Activated CD4-positive, alpha-beta T cell treated with anti-CD3 and anti-CD28 coated beads for 24 hours (primary cell): ENCODE results near the gene LRP10.
"Not testable (repeated sequence)": the region's sequence is repeated elsewhere in the genome, so short reads cannot be mapped to it uniquely, and the experiment has no call there.

ENCODE experiments used
- DNase-seq, 2 donors: peaks; one replicate each; pipeline ENCODE4 v3.0.0-alpha.2; 2020; ENCODE audit warnings: low read depth in 2 of 2

Gene LRP10, protein sequence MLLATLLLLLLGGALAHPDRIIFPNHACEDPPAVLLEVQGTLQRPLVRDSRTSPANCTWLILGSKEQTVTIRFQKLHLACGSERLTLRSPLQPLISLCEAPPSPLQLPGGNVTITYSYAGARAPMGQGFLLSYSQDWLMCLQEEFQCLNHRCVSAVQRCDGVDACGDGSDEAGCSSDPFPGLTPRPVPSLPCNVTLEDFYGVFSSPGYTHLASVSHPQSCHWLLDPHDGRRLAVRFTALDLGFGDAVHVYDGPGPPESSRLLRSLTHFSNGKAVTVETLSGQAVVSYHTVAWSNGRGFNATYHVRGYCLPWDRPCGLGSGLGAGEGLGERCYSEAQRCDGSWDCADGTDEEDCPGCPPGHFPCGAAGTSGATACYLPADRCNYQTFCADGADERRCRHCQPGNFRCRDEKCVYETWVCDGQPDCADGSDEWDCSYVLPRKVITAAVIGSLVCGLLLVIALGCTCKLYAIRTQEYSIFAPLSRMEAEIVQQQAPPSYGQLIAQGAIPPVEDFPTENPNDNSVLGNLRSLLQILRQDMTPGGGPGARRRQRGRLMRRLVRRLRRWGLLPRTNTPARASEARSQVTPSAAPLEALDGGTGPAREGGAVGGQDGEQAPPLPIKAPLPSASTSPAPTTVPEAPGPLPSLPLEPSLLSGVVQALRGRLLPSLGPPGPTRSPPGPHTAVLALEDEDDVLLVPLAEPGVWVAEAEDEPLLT

DNA sequence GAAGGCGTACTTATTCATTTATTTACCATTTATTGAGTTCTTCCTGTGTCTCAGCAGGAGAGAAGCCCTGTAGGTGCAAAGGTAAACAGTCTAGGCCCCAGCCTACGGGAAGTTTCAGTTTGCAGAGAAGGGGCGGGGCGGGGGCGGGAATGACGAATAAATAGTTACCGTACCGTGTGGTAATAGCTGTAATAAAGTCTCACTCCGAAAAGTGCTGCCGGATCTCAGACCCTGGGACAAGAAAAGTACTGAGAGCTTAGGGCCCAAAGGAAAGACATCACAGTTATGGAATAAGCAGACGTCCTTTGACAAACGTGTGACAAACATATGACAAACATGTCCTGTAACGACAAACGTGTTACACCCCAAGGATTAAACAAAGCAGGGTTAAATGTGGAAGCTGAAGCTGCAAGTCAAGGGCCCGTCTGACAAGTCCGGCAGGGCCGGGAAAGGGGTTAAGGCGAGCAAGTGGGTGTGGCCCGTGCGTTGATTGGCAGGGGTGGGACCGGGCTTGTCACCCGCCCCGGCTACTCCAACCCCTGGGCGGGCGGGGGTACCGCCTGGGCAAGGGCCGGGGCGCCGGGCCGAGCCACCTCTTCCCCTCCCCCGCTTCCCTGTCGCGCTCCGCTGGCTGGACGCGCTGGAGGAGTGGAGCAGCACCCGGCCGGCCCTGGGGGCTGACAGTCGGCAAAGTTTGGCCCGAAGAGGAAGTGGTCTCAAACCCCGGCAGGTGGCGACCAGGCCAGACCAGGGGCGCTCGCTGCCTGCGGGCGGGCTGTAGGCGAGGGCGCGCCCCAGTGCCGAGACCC, at the start of gene LRP10:
Gene LRP10, plus strand, starts transcription at position 517 of the 809 bp plus-strand sequence. CDS start 564 bp downstream, outside the sequence.
- peak; percentile 52 to 69 for DNase-seq

DNA sequence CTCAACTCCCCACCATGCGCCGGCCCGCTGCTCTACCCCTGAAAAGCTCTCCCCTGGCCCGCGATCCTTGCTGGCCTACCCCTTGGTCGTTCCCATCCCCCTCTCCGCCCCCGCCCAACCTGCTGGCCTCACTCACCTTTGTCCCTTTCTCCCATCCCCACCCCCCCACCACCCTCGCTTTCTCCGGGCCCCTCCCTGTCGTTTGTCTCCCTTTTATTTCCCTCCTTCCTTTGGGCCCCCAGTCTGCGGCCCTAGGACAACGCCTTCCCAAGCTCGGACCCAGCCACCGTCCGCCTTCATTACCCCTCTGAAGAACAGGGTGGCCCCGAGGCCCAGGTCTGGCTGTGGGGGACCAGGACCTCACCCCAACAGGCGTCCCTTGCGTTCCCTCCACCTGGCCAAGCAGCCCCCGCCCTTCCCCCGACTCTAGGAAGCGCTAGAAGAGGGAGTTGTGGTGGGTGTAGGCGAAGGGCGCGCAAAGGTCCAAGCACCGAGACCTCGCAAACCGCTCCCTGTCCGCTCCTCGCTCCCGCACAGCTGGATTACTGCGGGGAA, 49.4 kb upstream of the LRP10 start:
- no peak for DNase-seq

DNA sequence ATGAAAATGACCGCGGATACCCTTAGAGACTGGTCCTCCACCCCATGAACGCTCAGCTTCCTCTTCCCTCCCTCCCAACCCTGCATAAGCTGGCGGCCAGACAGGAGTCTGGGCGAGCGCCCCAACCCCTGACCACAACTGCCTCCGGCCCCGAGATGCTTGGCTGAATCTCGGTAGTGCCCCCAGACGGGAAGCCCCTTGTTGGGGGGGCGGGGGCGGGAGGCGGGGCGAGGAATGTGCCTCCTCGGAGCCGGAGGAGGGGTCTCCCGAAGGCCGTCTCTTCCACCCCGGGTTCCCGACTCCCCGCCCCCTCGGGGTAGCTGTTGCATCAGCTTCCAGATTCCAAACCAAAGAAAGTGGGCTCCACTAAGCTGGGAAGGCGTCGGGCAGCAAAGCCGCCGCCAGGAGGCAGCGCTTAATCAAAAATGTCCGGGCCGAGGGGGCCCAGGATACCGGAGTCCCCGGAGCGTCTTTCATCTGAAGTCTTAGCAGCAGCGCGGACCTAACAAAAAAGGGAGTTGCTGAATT, 48.9 kb upstream of the LRP10 start:
- peak; percentile 47 to 61 for DNase-seq

DNA sequence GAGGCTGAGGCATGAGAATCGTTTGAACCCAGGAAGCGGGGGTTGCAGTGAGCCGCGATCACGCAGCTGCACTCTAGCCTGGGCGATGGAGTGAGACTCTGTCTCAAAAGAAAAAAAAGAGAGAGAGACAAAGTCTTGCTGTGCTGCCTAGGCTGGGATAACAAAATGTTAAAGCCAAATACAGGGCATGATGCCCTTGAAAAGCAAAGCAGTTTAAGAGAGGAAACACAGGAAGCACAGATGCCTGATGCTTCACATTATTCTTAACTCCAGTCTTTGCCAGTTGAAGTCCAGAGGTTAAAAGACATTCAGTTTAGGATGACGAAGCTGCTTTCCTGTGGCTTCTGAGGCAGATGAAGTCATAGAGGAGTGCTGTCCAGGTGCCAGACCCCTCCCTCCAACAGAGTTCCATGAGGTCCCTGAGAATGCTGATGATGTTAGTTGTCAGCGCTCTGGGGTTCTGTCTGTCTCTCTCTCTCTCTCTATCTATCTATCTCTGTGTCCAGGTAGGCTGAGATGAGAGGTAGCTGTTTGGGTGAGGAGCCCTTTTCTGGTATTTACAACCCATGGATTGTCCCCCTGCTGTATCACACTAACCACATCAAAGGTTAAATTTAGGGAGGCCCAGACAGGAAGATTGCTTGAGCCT, 46.7 kb upstream of the LRP10 start:
- no peak for DNase-seq

DNA sequence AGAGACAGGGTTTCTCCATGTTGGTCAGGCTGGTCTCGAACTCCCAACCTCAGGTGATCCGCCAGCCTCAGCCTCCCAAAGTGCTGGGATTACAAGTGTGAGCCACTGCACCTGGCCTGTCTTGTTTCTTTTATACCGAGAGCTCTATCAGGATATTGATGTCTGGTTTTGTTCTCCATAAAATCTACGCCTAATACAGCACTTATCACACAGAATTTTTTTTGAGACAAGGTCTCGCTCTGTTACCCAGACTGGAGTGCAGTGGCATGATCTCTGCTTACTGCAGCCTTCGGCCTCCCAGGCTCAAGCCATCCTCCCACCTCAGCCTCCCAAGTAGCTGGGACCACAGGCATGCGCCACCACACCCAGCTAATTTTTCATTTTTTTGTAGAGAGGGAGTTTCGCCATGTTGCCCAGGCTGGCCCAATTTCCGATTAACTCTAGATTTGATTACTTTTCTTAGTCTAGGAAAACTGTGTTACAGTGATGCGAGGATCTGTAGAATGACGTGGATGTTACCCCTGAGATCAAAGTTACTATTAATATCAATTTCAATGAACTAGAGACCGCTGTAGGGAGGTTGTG, 42.4 kb upstream of the LRP10 start:
- DNase-seq = not testable (repeated sequence)

DNA sequence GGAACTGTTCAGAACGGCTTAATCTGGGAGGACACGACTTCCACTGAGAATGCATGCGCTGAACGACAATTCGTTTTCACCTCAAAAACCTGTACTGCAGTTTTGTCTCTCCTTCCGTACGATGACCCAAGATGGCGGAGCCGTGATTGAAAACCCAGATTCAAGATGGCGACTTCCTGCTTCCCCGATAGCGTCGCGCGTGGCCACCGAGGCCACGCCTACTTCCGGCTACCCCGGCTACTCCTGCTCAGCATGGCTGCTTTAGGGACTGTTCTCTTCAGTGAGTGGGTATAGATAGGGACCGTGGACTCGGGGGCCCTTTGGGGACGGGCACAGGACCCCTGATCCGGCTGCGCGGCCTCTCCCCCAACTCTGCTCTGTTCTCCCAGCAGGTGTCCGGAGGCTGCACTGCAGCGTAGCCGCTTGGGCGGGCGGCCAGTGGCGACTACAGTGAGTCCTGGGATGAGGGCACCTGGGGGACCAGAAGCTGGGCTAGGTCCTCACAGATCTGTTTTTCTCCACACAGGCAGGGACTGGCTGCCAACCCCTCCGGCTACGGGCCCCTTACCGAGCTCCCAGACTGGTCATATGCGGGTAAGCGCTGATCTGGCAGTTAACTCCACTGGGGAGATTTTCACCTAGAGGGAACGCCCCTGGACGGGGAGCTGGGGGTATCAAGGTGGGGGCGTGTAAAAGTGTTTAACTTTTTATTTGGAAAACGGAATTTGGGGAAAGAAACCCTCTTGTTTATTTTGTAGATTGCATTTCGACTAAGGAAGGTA, 41.7 kb upstream of the LRP10 start, which contains the start of gene MRPL52:
Gene MRPL52, plus strand, starts transcription at position 227 of the 782 bp plus-strand sequence. Its CDS starts 26 bp downstream, at position 253.
- DNase-seq = peak; percentile 84 to 86

DNA sequence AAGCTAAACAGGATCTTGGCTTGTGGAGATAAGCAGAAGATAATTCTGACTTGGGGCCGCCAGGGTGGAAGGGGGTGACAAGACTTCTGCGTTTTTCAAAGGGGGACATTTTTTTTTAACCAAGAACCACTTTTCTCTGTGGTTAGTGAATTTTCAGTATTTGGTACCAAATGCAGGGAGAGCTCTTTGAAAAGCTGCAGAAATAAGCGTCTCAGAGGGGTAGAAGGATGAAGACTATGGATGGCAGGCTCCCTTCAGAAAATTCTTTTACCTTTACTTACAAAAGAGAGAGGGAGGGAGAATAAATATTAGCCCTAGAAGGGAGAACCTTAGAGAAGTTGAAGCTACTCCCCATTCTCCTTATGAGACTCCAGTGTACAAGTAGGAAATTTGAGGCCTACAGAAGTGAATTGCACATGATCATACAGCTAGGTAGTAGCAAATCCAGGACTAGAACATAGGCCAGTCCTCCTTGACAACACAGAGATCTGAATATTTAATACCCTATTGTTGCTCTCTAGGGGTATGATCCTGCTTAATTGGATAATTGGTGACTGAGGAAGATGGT, 41.0 kb upstream of the LRP10 start:
- no peak for DNase-seq

DNA sequence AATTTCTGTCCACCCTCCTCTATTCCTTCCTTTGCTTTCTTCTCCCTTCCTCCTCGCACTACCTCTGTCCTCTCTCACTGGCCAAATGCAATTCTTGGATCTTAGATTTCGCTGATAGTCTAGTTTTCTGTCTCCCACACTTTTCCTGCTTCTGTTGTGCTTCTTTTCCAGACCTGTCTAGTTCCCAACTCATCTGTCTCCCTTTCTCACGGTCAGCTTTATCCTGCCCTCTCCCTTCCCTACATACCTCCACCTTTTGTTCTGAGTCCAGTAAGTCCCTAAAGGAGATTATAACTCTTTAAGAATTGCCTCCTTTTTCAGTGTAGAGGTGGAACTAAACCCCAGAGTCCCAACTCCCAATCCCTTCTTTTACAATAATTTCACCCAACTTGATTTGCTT, 36.0 kb upstream of the LRP10 start:
- no peak for DNase-seq

DNA sequence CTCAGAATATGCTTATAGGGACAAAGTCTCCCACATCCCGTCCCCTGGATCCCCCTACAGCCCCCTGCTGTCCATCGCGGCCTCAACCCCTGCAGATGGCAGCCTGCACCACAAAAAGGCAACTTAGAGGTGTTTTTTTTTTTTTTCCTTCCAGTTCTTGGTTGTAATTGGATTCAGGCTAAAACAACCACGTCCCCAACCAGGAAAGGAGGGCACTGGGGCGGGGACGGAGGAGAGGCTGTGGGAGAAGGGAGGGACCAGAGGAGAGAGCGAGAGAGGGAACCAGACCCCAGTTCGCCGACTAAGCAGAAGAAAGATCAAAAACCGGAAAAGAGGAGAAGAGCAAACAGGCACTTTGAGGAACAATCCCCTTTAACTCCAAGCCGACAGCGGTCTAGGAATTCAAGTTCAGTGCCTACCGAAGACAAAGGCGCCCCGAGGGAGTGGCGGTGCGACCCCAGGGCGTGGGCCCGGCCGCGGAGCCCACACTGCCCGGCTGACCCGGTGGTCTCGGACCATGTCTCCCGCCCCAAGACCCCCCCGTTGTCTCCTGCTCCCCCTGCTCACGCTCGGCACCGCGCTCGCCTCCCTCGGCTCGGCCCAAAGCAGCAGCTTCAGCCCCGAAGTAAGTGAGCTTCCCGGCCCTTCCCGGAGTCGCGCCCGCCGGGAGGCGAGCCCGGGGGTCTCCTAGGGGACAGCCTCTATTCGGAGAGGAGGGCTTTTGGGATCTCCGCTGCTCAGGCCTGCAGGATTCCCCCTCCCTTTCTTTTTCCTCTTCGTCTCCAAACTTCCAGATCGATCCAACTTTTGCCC, 35.0 kb upstream of the LRP10 start, which contains the start of gene MMP14:
Gene MMP14, plus strand, starts transcription at position 285 of the 813 bp plus-strand sequence. Its CDS starts 233 bp downstream, at position 518.
- no peak for DNase-seq

DNA sequence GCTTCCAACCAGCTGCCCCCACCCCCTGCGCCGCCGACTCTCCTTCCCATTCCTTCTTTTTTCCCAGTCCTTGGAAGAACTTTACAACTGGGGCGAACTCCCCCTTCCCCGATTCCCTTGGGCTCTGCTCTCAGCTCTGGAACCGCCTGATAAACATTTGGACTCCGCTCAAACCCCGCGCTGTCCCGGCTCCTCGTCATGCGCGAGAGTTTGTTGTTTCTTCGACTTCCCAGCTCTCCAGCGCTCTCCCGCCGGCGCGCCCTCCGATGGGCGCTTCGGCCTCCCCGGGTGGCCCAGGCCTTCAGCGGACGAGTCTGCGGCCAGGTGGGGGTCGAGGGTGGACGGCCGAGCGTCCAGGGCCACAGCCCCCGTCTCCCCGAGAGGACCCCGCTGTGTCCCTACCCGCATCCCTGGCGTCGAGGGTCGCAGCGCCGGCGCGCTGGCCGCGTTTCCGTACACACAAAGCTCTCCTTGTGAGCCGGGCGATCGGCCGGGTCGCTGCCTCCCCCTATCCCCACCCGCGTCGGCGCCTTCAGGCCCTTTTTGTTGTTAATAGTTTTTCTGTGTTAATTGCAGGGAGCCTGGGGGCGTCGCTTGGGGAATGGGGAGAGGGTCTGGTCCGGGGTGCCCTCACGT, 34.3 kb upstream of the LRP10 start:
- no peak for DNase-seq

DNA sequence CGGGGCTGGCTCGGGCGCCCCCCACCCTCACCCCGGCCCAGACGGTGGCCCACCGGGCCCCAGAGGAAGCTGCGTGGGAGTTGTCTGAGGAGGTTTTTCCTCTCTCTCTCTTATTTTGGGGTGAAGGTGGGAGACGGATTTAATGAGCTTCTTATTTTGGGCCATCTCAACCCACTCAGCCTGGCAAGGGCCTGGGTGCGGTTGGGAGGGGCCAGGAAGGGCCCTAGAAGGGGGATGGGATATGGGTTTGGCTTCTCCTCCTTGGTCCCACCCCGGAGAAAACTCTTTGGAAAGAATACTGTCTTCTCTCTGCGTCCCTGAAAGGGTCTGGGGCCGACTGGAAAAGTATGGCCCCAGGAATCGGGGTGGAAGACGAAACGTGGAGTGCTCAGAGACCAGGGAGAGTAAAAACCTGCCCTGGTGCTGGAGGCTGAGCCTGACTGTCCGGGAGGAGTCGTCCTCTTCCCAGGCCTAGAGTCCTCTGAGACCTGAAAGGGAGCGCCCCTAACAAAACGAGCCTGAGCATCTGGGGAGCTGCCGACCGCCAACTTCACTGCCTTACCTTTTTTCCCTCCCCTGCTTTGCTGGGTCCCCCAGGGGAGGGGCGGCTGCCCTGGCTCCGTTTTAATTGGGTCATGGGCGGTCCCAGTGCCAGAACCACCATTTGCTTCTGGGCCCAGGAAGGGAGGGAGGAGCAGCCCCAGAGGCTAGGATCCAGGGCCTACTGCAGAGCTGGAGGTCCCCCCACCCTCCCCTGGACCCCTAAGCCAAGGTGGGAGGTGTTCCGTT, 33.6 kb upstream of the LRP10 start:
- no peak for DNase-seq

DNA sequence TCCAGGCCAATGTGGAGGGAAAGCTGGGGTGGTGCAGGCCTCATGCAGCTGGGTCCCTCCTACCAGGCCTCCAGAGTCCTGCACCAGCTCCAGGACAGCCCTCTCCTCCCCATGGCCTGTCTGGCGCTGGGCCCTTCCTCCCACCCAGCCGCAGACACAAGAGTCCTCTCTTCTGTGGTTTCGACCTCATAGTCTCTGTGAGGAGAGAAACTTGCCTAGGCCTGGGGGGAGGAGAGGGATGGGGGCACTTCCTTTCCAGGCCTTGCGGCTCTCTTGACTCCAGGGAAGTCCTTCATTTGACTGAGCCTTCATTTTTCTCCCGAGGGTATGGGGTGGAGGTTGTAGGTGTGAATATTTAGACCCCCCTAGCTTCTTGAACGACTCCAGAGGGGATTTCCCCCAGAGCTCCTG, 32.9 kb upstream of the LRP10 start:
- DNase-seq = no peak

DNA sequence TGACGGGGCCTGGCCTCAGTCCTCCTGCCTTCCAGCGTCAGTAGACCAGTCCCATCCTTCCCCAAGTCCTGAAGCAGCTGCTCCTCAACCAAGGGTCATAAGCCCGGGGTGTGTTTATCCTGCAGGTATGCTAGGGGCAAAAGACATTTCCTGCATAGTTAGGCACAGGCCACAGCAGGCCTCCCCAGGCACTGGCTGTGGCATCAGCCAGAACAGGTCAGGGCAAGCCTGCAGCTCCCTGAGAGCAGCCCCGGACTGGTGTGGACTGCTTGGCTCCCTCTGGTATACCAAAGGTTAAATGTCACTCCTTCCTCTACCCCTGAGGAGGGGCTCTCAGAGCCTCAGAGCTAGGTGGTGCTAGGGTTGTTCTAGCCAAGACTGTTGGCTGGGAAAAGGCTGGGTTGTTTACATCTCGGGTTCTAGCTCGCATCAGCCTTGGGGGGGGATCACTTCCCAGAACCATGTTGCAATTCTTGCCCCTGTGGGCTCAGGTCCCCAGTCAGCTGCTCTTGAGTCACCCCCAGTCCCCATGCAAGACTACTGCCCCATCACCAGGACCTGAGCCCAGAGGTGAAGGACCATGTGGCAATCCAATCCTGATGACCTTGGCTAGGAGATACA, 32.3 kb upstream of the LRP10 start:
- DNase-seq = no peak

DNA sequence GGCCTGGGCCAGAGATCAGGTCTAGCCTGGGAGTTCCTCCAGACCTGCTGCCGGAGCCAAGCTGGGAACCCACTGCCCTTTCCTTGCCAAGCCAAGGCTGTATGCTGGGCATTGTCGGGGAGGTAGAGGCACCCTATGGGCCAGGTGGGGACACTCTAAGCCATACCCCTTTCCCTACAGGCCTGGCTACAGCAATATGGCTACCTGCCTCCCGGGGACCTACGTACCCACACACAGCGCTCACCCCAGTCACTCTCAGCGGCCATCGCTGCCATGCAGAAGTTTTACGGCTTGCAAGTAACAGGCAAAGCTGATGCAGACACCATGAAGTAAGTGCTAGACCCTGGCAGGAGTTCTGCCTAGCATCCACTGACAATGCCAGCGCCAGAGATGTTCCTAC, 30.2 kb upstream of the LRP10 start:
- no peak for DNase-seq

DNA sequence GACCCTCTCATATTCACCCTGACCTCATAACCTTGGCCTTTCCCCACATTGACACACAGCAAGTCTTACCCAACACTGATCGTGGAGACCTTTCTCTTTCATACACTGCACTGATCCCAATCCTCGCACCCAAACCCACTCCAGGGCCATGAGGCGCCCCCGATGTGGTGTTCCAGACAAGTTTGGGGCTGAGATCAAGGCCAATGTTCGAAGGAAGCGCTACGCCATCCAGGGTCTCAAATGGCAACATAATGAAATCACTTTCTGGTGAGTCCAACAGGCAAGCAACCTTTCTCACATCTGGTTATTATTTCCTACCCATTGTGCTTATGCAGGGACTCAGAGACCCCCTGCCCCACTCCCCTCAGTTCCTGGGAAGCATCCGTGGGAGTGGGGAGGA, 29.8 kb upstream of the LRP10 start:
- no peak for DNase-seq

DNA sequence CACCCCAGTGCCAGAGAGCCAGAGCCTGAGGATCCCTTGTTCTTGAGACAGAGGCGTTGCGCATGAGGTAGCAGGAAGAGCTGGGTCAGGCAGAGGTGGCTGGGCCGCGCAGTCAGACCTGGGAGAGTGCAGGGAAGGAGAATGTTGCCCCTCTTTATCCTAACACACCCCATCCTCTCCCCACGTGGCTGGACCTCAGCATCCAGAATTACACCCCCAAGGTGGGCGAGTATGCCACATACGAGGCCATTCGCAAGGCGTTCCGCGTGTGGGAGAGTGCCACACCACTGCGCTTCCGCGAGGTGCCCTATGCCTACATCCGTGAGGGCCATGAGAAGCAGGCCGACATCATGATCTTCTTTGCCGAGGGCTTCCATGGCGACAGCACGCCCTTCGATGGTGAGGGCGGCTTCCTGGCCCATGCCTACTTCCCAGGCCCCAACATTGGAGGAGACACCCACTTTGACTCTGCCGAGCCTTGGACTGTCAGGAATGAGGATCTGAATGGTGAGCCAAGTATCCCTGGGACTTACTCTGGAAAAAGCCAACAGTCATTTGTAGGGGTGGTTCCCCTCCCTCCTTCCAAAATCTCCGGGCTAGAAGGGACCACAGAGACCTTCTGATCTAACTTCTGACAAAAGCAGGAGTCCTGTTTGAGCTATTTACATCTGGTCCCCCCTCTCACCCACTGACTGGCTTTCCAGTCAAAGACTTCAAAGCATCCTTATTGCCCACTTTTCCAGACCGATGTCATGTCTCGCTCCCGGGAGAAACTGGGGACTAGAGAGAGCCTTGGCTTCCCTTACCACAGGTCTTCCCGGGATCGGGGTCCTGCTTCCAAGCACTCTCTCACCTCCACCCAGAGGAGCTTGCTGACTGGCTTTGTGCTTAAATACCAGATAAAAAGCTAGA, 29.1 kb upstream of the LRP10 start:
- no peak for DNase-seq
